EH (cell line): Measurements from ENCODE around the gene ADORA1.

Source experiments
- DNase-seq: peaks from one replicate; pipeline ENCODE4 v3.0.0-alpha.2; 2015; ENCODE audit warnings: low read depth

Gene ADORA1

GRCh38 chr1:203127666-203128430, at the start of gene ADORA1:
ADORA1 (plus strand) TSS chr1:203127726; CDS start chr1:203128842, 1,116 bp downstream.
- DNase-seq = peak; percentile 73

- no peak for DNase-seq
Observed at GRCh38 chr1:203077956-203078355, 49.6 kb upstream of the ADORA1 start.

GRCh38 chr1:203078478-203078877, 49.0 kb upstream of the ADORA1 start:
- DNase-seq = no peak

GRCh38 chr1:203080456-203080855, 47.1 kb upstream of the ADORA1 start:
- DNase-seq = no peak

- no peak for DNase-seq
Observed at GRCh38 chr1:203081465-203082230, 45.9 kb upstream of the ADORA1 start.

- DNase-seq = no peak
Observed at GRCh38 chr1:203082231-203082505, 45.4 kb upstream of the ADORA1 start.

- DNase-seq = no peak
Observed at GRCh38 chr1:203082571-203083462, 44.7 kb upstream of the ADORA1 start.

- no peak for DNase-seq
Observed at GRCh38 chr1:203083463-203083921, 44.0 kb upstream of the ADORA1 start.

- no peak for DNase-seq
Observed at GRCh38 chr1:203084588-203085527, 42.7 kb upstream of the ADORA1 start.

GRCh38 chr1:203085528-203086406, 41.8 kb upstream of the ADORA1 start, which contains the start of gene MYOG:
MYOG (minus strand) TSS chr1:203086012; CDS start chr1:203085961, 51 bp downstream.
- no peak for DNase-seq

- DNase-seq = no peak
Observed at GRCh38 chr1:203086992-203087763, 40.3 kb upstream of the ADORA1 start.

- DNase-seq = no peak
Observed at GRCh38 chr1:203088441-203088840, 39.1 kb upstream of the ADORA1 start.

GRCh38 chr1:203089001-203089650, 38.4 kb upstream of the ADORA1 start:
- no peak for DNase-seq

GRCh38 chr1:203089651-203090045, 37.9 kb upstream of the ADORA1 start:
- DNase-seq = no peak

- DNase-seq = no peak
Observed at GRCh38 chr1:203090421-203091198, 36.9 kb upstream of the ADORA1 start.

GRCh38 chr1:203091199-203091477, 36.4 kb upstream of the ADORA1 start:
- no peak for DNase-seq

GRCh38 chr1:203091761-203092330, 35.7 kb upstream of the ADORA1 start:
- DNase-seq = no peak
